Caco-2 (cell line): ENCODE measurements around the gene TRIM26. TPM values are rescaled to one million over a fixed set of nuclear protein-coding genes. Genes with fewer than 3 reads are reported as not detected.
A peak's percentile ranks its signal among the peaks of the same experiment; 100 is the strongest.

Experiments
- BruUV-seq: library from RNA; stranded (reverse); fragments of 400-500 nt; replicated peaks from 2 replicates; lab custom pipeline; 2021; lab: Mats Ljungman, UMichigan
- CTCF ChIA-PET: fragments of 300-600 bp; sonication (Branson Sonifier 250); formaldehyde crosslinking; loops from one replicate; lab custom pipeline; 2022; ENCODE audit warnings: antibody characterized with exemption; lab: Charles Lee
- POLR2A ChIA-PET: fragments of 300-600 bp; sonication (Branson Sonifier 250); formaldehyde crosslinking; loops from one replicate; lab custom pipeline; 2022; ENCODE audit warnings: antibody characterized with exemption; lab: Charles Lee
- DNase-seq, 2 experiments: peaks; one replicate each; pipeline versions ENCODE4 v3.0.0 to v3.0.0-alpha.2; 2020 to 2022
- H3K27me3 ChIP-seq: replicated peaks from 2 replicates; pipeline ENCODE4 v1.6.0; 2011; ENCODE audit warnings: low read length; ENCODE audit not compliant: control insufficient read depth, insufficient read depth
- H3K36me3 ChIP-seq: 2 replicates; pipeline ENCODE4 v1.5.1; 2011; ENCODE audit warnings: low read length; ENCODE audit not compliant: control insufficient read depth, insufficient read depth
- H3K4me1 ChIP-seq: fragments of 250-450 bp; sonication (Bioruptor Pico); 2 replicates; pipeline ENCODE4 v1.5.1; 2020; ENCODE audit warnings: mild to moderate bottlenecking
- H3K4me3 ChIP-seq: 2 replicates; pipeline ENCODE4 v1.5.1; 2011; ENCODE audit warnings: low read depth, mild to moderate bottlenecking, control low read depth, low read length
- H3K9me3 ChIP-seq: fragments of 250-450 bp; sonication (Bioruptor Pico); 2 replicates; pipeline ENCODE4 v1.5.1; 2020; ENCODE audit warnings: mild to moderate bottlenecking, moderate library complexity
- H3K27ac Mint-ChIP-seq: one replicate; pipeline ENCODE4 v1.8.0; 2022; ENCODE audit warnings: mixed read lengths; ENCODE audit not compliant: unreplicated experiment
- H3K27me3 Mint-ChIP-seq: one replicate; pipeline ENCODE4 v1.8.0; 2022; ENCODE audit warnings: mixed read lengths; ENCODE audit not compliant: insufficient read depth, unreplicated experiment
- H3K36me3 Mint-ChIP-seq: one replicate; pipeline ENCODE4 v1.8.0; 2022; ENCODE audit warnings: mild to moderate bottlenecking, mixed read lengths; ENCODE audit not compliant: insufficient read depth, unreplicated experiment
- H3K4me1 Mint-ChIP-seq: one replicate; pipeline ENCODE4 v1.8.0; 2022; ENCODE audit warnings: low read depth, mixed read lengths; ENCODE audit not compliant: unreplicated experiment
- H3K4me3 Mint-ChIP-seq: one replicate; pipeline ENCODE4 v1.8.0; 2022; ENCODE audit warnings: mild to moderate bottlenecking, moderate library complexity, mixed read lengths; ENCODE audit not compliant: unreplicated experiment
- H3K9me3 Mint-ChIP-seq: one replicate; pipeline ENCODE4 v1.8.0; 2022; ENCODE audit warnings: mixed read lengths; ENCODE audit not compliant: unreplicated experiment
- CTCF ChIP-seq, 2 experiments: fragments of 200-600 bp in 1 of 2; IDR thresholded peaks; 1 replicate in 1 of 2; 2 replicates in 1 of 2; pipeline versions ENCODE4 v1.5.1 to v1.8.0; 2011 to 2022; ENCODE audit warnings: antibody characterized with exemption in 1 of 2, control low read depth in 1 of 2, inconsistent platforms in 1 of 2, low read depth in 1 of 2, low read length in 1 of 2, mild to moderate bottlenecking in 1 of 2, moderate library complexity in 1 of 2; ENCODE audit not compliant: insufficient read depth in 1 of 2, severe bottlenecking in 1 of 2, unreplicated experiment in 1 of 2
- intact Hi-C: fragments of 100-400 bp; cut with micrococcal nuclease; formaldehyde crosslinking; loops from one replicate; pipeline ENCODE4 v1.10.0; 2022; ENCODE audit not compliant: unreplicated experiment
- total RNA-seq: library from RNA; stranded (reverse); gene quantifications from 2 replicates; pipeline ENCODE4 v1.2.3, GENCODE V29; 2022

Gene TRIM26
- total RNA-seq, 1 experiment from 2014 or later: 49.0 TPM

GRCh38 chr6:30244560-30244959 lies 31.4 kb upstream of the TRIM26 start:
- H3K4me1 Mint-ChIP-seq: no peaks in the 10 kb centered on the region
- Histone ChIP-seq H3K4me1 (no peaks in the 10 kb centered on the region), H3K27me3 (no peaks in the 10 kb centered on the region), H3K4me3 (no peak overlapping the region), H3K9me3 (no peaks in the 10 kb centered on the region), H3K36me3 (no peaks in the 10 kb centered on the region)
- no TSS peak for BruUV-seq
- DNase-seq: no peak
- no peak for TF ChIP-seq CTCF (IDR thresholded peaks at IDR 0.05; ENCODE audit: insufficient read depth in 1 of 2, low read depth in 1 of 2, low read length in 1 of 2, severe bottlenecking in 1 of 2, unreplicated experiment in 1 of 2)
- POLR2A ChIA-PET: no interaction called here
- H3K9me3 Mint-ChIP-seq: no peaks in the 10 kb centered on the region
- CTCF ChIA-PET: no interaction called here
- no peaks in the 10 kb centered on the region for H3K36me3 Mint-ChIP-seq
- intact Hi-C loops: no loop called here
- peaks cover 23% of the 10 kb centered on the region for H3K27me3 Mint-ChIP-seq
- no peak overlapping the region for H3K4me3 Mint-ChIP-seq
- H3K27ac Mint-ChIP-seq: no peak overlapping the region

GRCh38 chr6:30238178-30238795 lies 25.1 kb upstream of the TRIM26 start:
- Histone ChIP-seq H3K4me1 (no peaks in the 10 kb centered on the region), H3K27me3 (no peaks in the 10 kb centered on the region), H3K9me3 (no peaks in the 10 kb centered on the region; the same call in 1 of the 2 replicates), H3K36me3 (no peaks in the 10 kb centered on the region), H3K4me3 (no peak overlapping the region)
- BruUV-seq: no TSS peak
- Mint-ChIP-seq H3K9me3 (no peaks in the 10 kb centered on the region), H3K4me1 (no peaks in the 10 kb centered on the region), H3K27ac (no peak overlapping the region), H3K4me3 (no peak overlapping the region), H3K27me3 (peaks cover 20% of the 10 kb centered on the region), H3K36me3 (no peaks in the 10 kb centered on the region)
- ChIA-PET POLR2A (interaction anchor here (0.9 kb wide), 1 partner anchor 88 kb away, joined by 3 read pairs; no protein-coding TSS in a partner anchor), CTCF (interaction anchor here (0.6 to 1.5 kb wide), 7 partner anchors 9 to 215 kb away, joined by 3 to 14 read pairs (median 4); no protein-coding TSS in a partner anchor)
- intact Hi-C loops: loop anchor here (1.0 to 5.0 kb wide), 3 partner anchors 89 to 159 kb away; no protein-coding TSS in a partner anchor
- DNase-seq: peak; percentile 40 to 51
- TF ChIP-seq CTCF (IDR thresholded peaks at IDR 0.05; ENCODE audit: insufficient read depth in 1 of 2, low read depth in 1 of 2, low read length in 1 of 2, severe bottlenecking in 1 of 2, unreplicated experiment in 1 of 2): peak; percentile 50 to 67

GRCh38 chr6:30234356-30234755 lies 21.1 kb upstream of the TRIM26 start:
- Histone ChIP-seq H3K4me3 (no peak overlapping the region), H3K9me3 (no peaks in the 10 kb centered on the region; the same call in 1 of the 2 replicates), H3K36me3 (no peaks in the 10 kb centered on the region), H3K4me1 (no peaks in the 10 kb centered on the region), H3K27me3 (no peaks in the 10 kb centered on the region)
- CTCF ChIA-PET: no interaction called here
- no peak overlapping the region for H3K27ac Mint-ChIP-seq
- BruUV-seq: no TSS peak
- POLR2A ChIA-PET: no interaction called here
- H3K4me3 Mint-ChIP-seq: no peak overlapping the region
- DNase-seq: no peak
- no peak for TF ChIP-seq CTCF (IDR thresholded peaks at IDR 0.05; ENCODE audit: insufficient read depth in 1 of 2, low read depth in 1 of 2, low read length in 1 of 2, severe bottlenecking in 1 of 2, unreplicated experiment in 1 of 2)
- H3K4me1 Mint-ChIP-seq: no peaks in the 10 kb centered on the region
- H3K9me3 Mint-ChIP-seq: no peaks in the 10 kb centered on the region
- intact Hi-C loops: no loop called here
- no peaks in the 10 kb centered on the region for H3K36me3 Mint-ChIP-seq
- peaks cover 10% of the 10 kb centered on the region for H3K27me3 Mint-ChIP-seq
